CD4-positive, CD25-positive, alpha-beta regulatory T cell (primary cell): ENCODE results near the gene PKP2. TPM values are rescaled to one million over a fixed set of nuclear protein-coding genes. Genes with fewer than 3 reads are reported as not detected.

Experiments used
- ATAC-seq, 2 donors: fragments of 150-1000 bp; cut with Tn5 transposase; one replicate each; pipeline ENCODE4 v1.10.0; 2021; ENCODE audit warnings: low read depth in 2 of 2, moderate number of reproducible peaks in 2 of 2, moderate library complexity in 1 of 2
- DNase-seq, 3 donors: peaks; one replicate each; pipeline versions ENCODE4 v3.0.0 to v3.0.0-alpha.2; 2012 to 2022; ENCODE audit warnings: mixed read lengths in 1 of 3
- H3K27ac ChIP-seq: one replicate; pipeline ENCODE4 v1.7.0; 2013; ENCODE audit warnings: mild to moderate bottlenecking, low read length; ENCODE audit not compliant: insufficient read depth, poor library complexity, severe bottlenecking
- H3K27me3 ChIP-seq: one replicate; pipeline ENCODE4 v1.7.0; 2013; ENCODE audit warnings: low read length; ENCODE audit not compliant: control insufficient read depth, insufficient read depth
- H3K36me3 ChIP-seq: one replicate; pipeline ENCODE4 v1.7.0; 2013; ENCODE audit warnings: mild to moderate bottlenecking, low read length, moderate library complexity; ENCODE audit not compliant: control insufficient read depth, insufficient read depth
- H3K4me1 ChIP-seq: 2 replicates; pipeline ENCODE4 v1.7.0; 2013; ENCODE audit warnings: mild to moderate bottlenecking, low read length; ENCODE audit not compliant: insufficient read depth, control insufficient read depth, poor library complexity, severe bottlenecking
- H3K4me3 ChIP-seq: one replicate; pipeline ENCODE4 v1.7.0; 2013; ENCODE audit warnings: low read depth, mild to moderate bottlenecking, low read length, moderate library complexity
- H3K9me3 ChIP-seq, 2 experiments: 1 replicate in 1 of 2; 2 replicates in 1 of 2; pipeline ENCODE4 v1.7.0; 2013; ENCODE audit warnings: low read length in 2 of 2, mild to moderate bottlenecking in 1 of 2, moderate library complexity in 1 of 2; ENCODE audit not compliant: control insufficient read depth in 2 of 2
- H3K27ac Mint-ChIP-seq, 3 donors: one replicate each; pipeline ENCODE4 v1.8.0; 2020 to 2022; ENCODE audit warnings: mild to moderate bottlenecking in 3 of 3, mixed read lengths in 3 of 3, moderate library complexity in 2 of 3
- H3K27me3 Mint-ChIP-seq: one replicate; pipeline ENCODE4 v1.8.0; 2022; ENCODE audit warnings: mild to moderate bottlenecking, mixed read lengths
- H3K36me3 Mint-ChIP-seq: one replicate; pipeline ENCODE4 v1.8.0; 2020; ENCODE audit warnings: mixed read lengths
- H3K4me1 Mint-ChIP-seq, 4 donors: one replicate each; pipeline ENCODE4 v1.8.0; 2020 to 2022; ENCODE audit warnings: mixed read lengths in 4 of 4, mild to moderate bottlenecking in 1 of 4
- H3K4me3 Mint-ChIP-seq, 4 donors: one replicate each; pipeline ENCODE4 v1.8.0; 2020 to 2022; ENCODE audit warnings: mild to moderate bottlenecking in 4 of 4, mixed read lengths in 4 of 4, moderate library complexity in 3 of 4
- H3K9me3 Mint-ChIP-seq, 7 donors: one replicate each; pipeline ENCODE4 v1.8.0; 2020 to 2022; ENCODE audit warnings: mixed read lengths in 7 of 7, mild to moderate bottlenecking in 3 of 7, moderate library complexity in 2 of 7
- polyA plus RNA-seq, 4 donors: library from polyadenylated mRNA; unstranded; fragments of 300-500 nt; fragmentation: Illumina TruSeq; gene quantifications; one replicate each; pipeline ENCODE4 v1.2.3, GENCODE V29; 2021
- total RNA-seq: library from RNA; stranded (reverse); gene quantifications from one replicate; pipeline ENCODE4 v1.2.3, GENCODE V29; 2022

The PKP2 gene
- total and polyA plus RNA-seq, 5 donors from 2014 or later: 0.05 to 0.69 TPM; not detected in 3

- no peak overlapping the region for H3K4me3 Mint-ChIP-seq
- no peak for ATAC-seq
- Histone ChIP-seq H3K9me3 (no peaks in the 10 kb centered on the region), H3K36me3 (peaks cover 83% of the 10 kb centered on the region), H3K4me3 (no peak overlapping the region), H3K27me3 (no peaks in the 10 kb centered on the region), H3K4me1 (no peaks in the 10 kb centered on the region), H3K27ac (no peak overlapping the region)
- H3K36me3 Mint-ChIP-seq: peaks cover 43% of the 10 kb centered on the region
- no peak for DNase-seq
- no peaks in the 10 kb centered on the region for H3K27me3 Mint-ChIP-seq
- no peaks in the 10 kb centered on the region for H3K9me3 Mint-ChIP-seq
- H3K4me1 Mint-ChIP-seq: peaks cover 0 to 31% (median 25%) of the 10 kb centered on the region in 4 donors
- no peak overlapping the region for H3K27ac Mint-ChIP-seq
Observed at GRCh38 chr12:32742133-32742532, 154.4 kb downstream of the PKP2 start.

Other genes starting within 250 kb of the PKP2 start
- gene DNM1L, start 217.5 kb downstream of the PKP2 start, total RNA-seq: 61.6 TPM
- 10 to 100 TPM; 16.2 to 17.8 (median 17.2) TPM for gene DNM1L, start 217.5 kb downstream of the PKP2 start, polyA plus RNA-seq
- gene YARS2, start 140.9 kb downstream of the PKP2 start, total RNA-seq: 15.9 TPM
- 10 to 100 TPM; 16.2 to 20.6 (median 17.8) TPM for gene YARS2, start 140.9 kb downstream of the PKP2 start, polyA plus RNA-seq